Lung (tissue), 12 donors: ENCODE results near the gene HEXIM1. TPM values are rescaled to one million over a fixed set of nuclear protein-coding genes. Genes with fewer than 3 reads are reported as not detected.

Source experiments
- ATAC-seq: fragments of 200-7000 bp; cut with Tn5 transposase; one replicate; pipeline ENCODE4 v1.9.1; 2020; ENCODE audit warnings: moderate number of reproducible peaks; ENCODE audit not compliant: insufficient read depth, low FRiP score
- DNase-seq, 3 donors: peaks; one replicate each; pipeline ENCODE4 v3.0.0-alpha.2; 2013 to 2017
- H3K27ac ChIP-seq, 2 donors: one replicate each; pipeline ENCODE4 v1.5.1; 2013; ENCODE audit warnings: mild to moderate bottlenecking in 2 of 2, moderate library complexity in 2 of 2, control low read depth in 1 of 2, inconsistent platforms in 1 of 2, low read depth in 1 of 2, low read length in 1 of 2
- H3K27me3 ChIP-seq, 3 donors: one replicate each; pipeline ENCODE4 v1.5.1; 2013; ENCODE audit warnings: low read length in 2 of 3; ENCODE audit not compliant: control insufficient read depth in 3 of 3, insufficient read depth in 3 of 3
- H3K36me3 ChIP-seq, 4 donors: one replicate each; pipeline ENCODE4 v1.5.1; 2013; ENCODE audit warnings: low read length in 4 of 4, mild to moderate bottlenecking in 1 of 4, moderate library complexity in 1 of 4; ENCODE audit not compliant: control insufficient read depth in 4 of 4, insufficient read depth in 4 of 4
- H3K4me1 ChIP-seq, 5 donors: one replicate each; pipeline ENCODE4 v1.5.1; 2013; ENCODE audit warnings: low read length in 5 of 5, mild to moderate bottlenecking in 2 of 5, moderate library complexity in 1 of 5; ENCODE audit not compliant: control insufficient read depth in 5 of 5, insufficient read depth in 5 of 5
- H3K4me3 ChIP-seq: one replicate; pipeline ENCODE4 v1.5.1; 2013; ENCODE audit warnings: mild to moderate bottlenecking, control low read depth, moderate library complexity
- H3K9ac ChIP-seq, 2 donors: one replicate each; pipeline ENCODE4 v1.5.1; 2013; ENCODE audit warnings: low read length in 2 of 2, control low read depth in 1 of 2; ENCODE audit not compliant: insufficient read depth in 1 of 2
- H3K9me3 ChIP-seq, 4 donors: one replicate each; pipeline ENCODE4 v1.5.1; 2013; ENCODE audit warnings: low read length in 3 of 4, mild to moderate bottlenecking in 1 of 4, moderate library complexity in 1 of 4; ENCODE audit not compliant: control insufficient read depth in 4 of 4, insufficient read depth in 3 of 4
- CTCF ChIP-seq: IDR thresholded peaks from 2 replicates; pipeline ENCODE4 v1.5.1; 2012; ENCODE audit warnings: mild to moderate bottlenecking; ENCODE audit errors: control extremely low read depth, extremely low read depth
- WGBS, 2 donors: extraction: QIAGEN DNeasy Blood & Tissue Kit; methylation state at CpG; one replicate each; pipeline ENCODE4 v1.1.7; 2013; 5-methylcytosine and 5-hydroxymethylcytosine counted together
- polyA plus RNA-seq, 2 donors: library from polyadenylated mRNA; stranded (reverse); fragments of 200-250 nt; gene quantifications; one replicate each; pipeline ENCODE4 v1.2.1, GENCODE V29; 2013
- total RNA-seq, 2 donors: library from RNA; depleted of rRNA in 1 of 2; stranded (reverse); fragments of >200 nt in 1 of 2; gene quantifications; one replicate each; pipeline ENCODE4 v1.2.1, GENCODE V29; 2014 to 2021
- donor health status: control.
- donor health status: control.
- donor health status: Bipolar disorder and iron deficiency.
- donor health status: healthy.
- donor health status: DM: yes; HTN: yes; CAD: no.

The HEXIM1 gene
- total and polyA plus RNA-seq, 4 donors: 14.5 to 34.4 (median 22.0) TPM

- Histone ChIP-seq H3K36me3 (peaks cover 0 to 15% (median 4%) of the 10 kb centered on the region in 4 donors), H3K9me3 (no peaks in the 10 kb centered on the region), H3K27me3 (no peaks in the 10 kb centered on the region), H3K27ac (no peak overlapping the region), H3K4me3 (no peak overlapping the region), H3K4me1 (peaks cover 0 to 2% (median 0%) of the 10 kb centered on the region in 5 donors), H3K9ac (no peak overlapping the region)
- DNase-seq (no peak), ATAC-seq (no peak)
- WGBS, 2 donors: 95 to 96% methylated on average over 23 of the region's 23 CpGs
- no peak for TF ChIP-seq CTCF
Measured at GRCh38 chr17:45112559-45113423, 35.5 kb upstream of the HEXIM1 start.

GRCh38 chr17:45113424-45113754 lies 34.9 kb upstream of the HEXIM1 start:
- H3K27me3 ChIP-seq: no peaks in the 10 kb centered on the region
- H3K9me3 ChIP-seq: no peaks in the 10 kb centered on the region
- H3K36me3 ChIP-seq: peaks cover 0 to 12% (median 3%) of the 10 kb centered on the region in 4 donors
- H3K4me3 ChIP-seq: no peak overlapping the region
- no peak for TF ChIP-seq CTCF
- DNase-seq (no peak), ATAC-seq (no peak)
- WGBS, 2 donors: 90 to 96% methylated on average over 9 of the region's 9 CpGs
- H3K4me1 ChIP-seq: peaks cover 0 to 2% (median 0%) of the 10 kb centered on the region in 5 donors
- H3K27ac ChIP-seq: no peak overlapping the region
- no peak overlapping the region for H3K9ac ChIP-seq

GRCh38 chr17:45114117-45114932 lies 34.0 kb upstream of the HEXIM1 start:
- no peak overlapping the region for H3K9ac ChIP-seq
- ATAC-seq: no peak
- H3K9me3 ChIP-seq: no peaks in the 10 kb centered on the region
- no peaks in the 10 kb centered on the region for H3K27me3 ChIP-seq
- no peak overlapping the region for H3K27ac ChIP-seq
- peaks cover 0 to 2% (median 0%) of the 10 kb centered on the region in 5 donors for H3K4me1 ChIP-seq
- WGBS, 2 donors: 88 to 94% methylated on average over 19 of the region's 19 CpGs
- DNase-seq: no peak
- H3K4me3 ChIP-seq: no peak overlapping the region
- peaks cover 0 to 12% (median 1%) of the 10 kb centered on the region in 4 donors for H3K36me3 ChIP-seq
- TF ChIP-seq CTCF: no peak
